ENCODE results near the gene ABL1. TPM values are rescaled to one million over a fixed set of nuclear protein-coding genes. Genes with fewer than 3 reads are reported as not detected.

Gene ABL1
- total and polyA plus RNA-seq, 7 donors: 15.5 to 41.0 (median 31.2) TPM

DNA sequence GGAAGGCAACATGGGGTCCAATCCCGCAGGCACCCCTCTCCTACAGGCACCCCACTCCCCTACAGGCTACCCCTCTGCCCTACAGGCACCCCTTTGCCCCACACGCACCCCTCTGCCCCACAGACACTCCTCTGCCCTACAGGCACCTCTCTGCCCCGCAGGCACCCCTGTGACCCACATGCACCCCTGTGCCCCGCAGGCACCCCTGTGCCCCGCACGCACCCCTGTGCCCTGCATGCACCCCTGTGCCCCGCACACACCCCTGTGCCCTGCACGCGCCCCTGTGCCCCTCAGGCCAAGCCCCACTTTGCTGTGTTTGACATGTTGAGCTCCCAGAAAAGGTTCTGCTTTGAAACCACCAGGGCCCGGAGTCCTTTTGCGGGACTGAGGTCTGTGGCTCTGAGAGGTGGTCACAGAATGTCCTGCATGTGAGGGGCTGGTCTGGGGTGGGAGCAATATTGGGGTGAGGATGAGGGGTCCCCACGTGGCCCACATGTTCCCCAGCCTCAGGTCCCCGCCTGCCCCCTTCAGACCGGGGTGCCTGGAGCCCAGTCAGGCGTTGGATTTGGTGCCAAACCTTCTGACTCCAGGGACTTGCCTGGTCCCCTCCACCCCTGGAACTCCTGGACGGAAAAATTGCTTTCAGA lies 62.2 kb downstream of the ABL1 start:
- Histone ChIP-seq H3K27ac (no peak overlapping the region), H3K36me3 (ENCODE audit: insufficient read depth in 1 of 2, low read depth in 1 of 2) (peaks cover 0 to 15% of the 10 kb centered on the region in 2 donors), H3K4me3 (no peak overlapping the region), H3K27me3 (ENCODE audit: insufficient read depth in 3 of 3, low read length in 2 of 3) (peaks cover 0 to 39% (median 14%) of the 10 kb centered on the region in 3 donors), H3K4me1 (no peaks in the 10 kb centered on the region), H3K9me3 (no peaks in the 10 kb centered on the region)
- ATAC-seq: no peak
- intact Hi-C loops (cut with DNase I): no loop called here
- no peak for TF ChIP-seq CTCF (IDR thresholded peaks at IDR 0.05)
- WGBS, 3 donors: 75 to 77% (median 77%) methylated on average over 16 of the region's 16 CpGs
- DNase-seq: no peak

- no peaks in the 10 kb centered on the region for H3K9me3 ChIP-seq
- no peak overlapping the region for H3K4me3 ChIP-seq
- WGBS, 3 donors: 52 to 60% (median 53%) methylated on average over 27 to 29 of the region's 29 CpGs
- intact Hi-C loops (cut with DNase I): no loop called here
- peaks cover 0 to 45% (median 14%) of the 10 kb centered on the region in 3 donors for H3K27me3 ChIP-seq (ENCODE audit: insufficient read depth in 3 of 3, low read length in 2 of 3)
- no peak overlapping the region for H3K27ac ChIP-seq
- no peak for TF ChIP-seq CTCF (IDR thresholded peaks at IDR 0.05)
- no peak for ATAC-seq
- no peaks in the 10 kb centered on the region for H3K4me1 ChIP-seq
- peak in 1 of 2 donors; percentile 24 for DNase-seq
- peaks cover 0 to 8% of the 10 kb centered on the region in 2 donors for H3K36me3 ChIP-seq (ENCODE audit: insufficient read depth in 1 of 2, low read depth in 1 of 2)
Observed at GRCh38 chr9:130897848-130898551, 62.9 kb downstream of the ABL1 start.

DNA sequence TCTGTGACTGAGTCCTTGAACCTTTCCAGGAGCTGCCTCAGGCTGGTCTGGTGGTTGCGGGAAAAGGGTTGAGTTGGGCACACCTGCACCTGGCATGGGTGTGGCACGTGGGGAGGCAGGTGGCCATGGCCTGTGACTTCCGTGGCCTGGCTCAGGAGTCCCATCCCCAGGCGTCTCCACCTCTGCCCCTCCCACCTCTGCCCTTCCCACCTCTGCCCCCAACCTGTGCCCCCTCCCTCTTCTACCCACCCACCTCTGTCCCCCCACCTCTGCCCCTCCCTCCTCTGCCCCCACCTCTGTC lies 63.4 kb downstream of the ABL1 start:
- intact Hi-C loops (cut with DNase I): no loop called here
- peaks cover 0 to 3% of the 10 kb centered on the region in 2 donors for H3K36me3 ChIP-seq (ENCODE audit: insufficient read depth in 1 of 2, low read depth in 1 of 2)
- peaks cover 0 to 47% (median 14%) of the 10 kb centered on the region in 3 donors for H3K27me3 ChIP-seq (ENCODE audit: insufficient read depth in 3 of 3, low read length in 2 of 3)
- no peak for DNase-seq
- ATAC-seq: no peak
- TF ChIP-seq CTCF (IDR thresholded peaks at IDR 0.05): no peak
- WGBS, 3 donors: 40 to 70% (median 48%) methylated on average over 2 to 4 of the region's 4 CpGs
- H3K27ac ChIP-seq: no peak overlapping the region
- no peaks in the 10 kb centered on the region for H3K4me1 ChIP-seq
- no peak overlapping the region for H3K4me3 ChIP-seq
- no peaks in the 10 kb centered on the region for H3K9me3 ChIP-seq

GRCh38 chr9:130899051-130899748 lies 64.1 kb downstream of the ABL1 start:
- WGBS, 3 donors: 42 to 50% (median 45%) methylated on average over 25 of the region's 25 CpGs
- TF ChIP-seq CTCF (IDR thresholded peaks at IDR 0.05): no peak
- Histone ChIP-seq H3K4me3 (no peak overlapping the region), H3K27me3 (ENCODE audit: insufficient read depth in 3 of 3, low read length in 2 of 3) (peaks cover 0 to 47% (median 14%) of the 10 kb centered on the region in 3 donors), H3K9me3 (no peaks in the 10 kb centered on the region), H3K4me1 (no peaks in the 10 kb centered on the region), H3K27ac (no peak overlapping the region), H3K36me3 (ENCODE audit: insufficient read depth in 1 of 2, low read depth in 1 of 2) (no peaks in the 10 kb centered on the region)
- ATAC-seq (no peak), DNase-seq (no peak)
- intact Hi-C loops (cut with DNase I): no loop called here
